IPS DF 19.7 (cell line): ENCODE data around the gene IFRD1.
"Not testable (repeated sequence)": the region's sequence is repeated elsewhere in the genome, so short reads cannot be mapped to it uniquely, and the experiment has no call there.

Source experiments
- DNase-seq: peaks from one replicate; pipeline ENCODE4 v3.0.0-alpha.2; 2013; ENCODE audit warnings: low read depth, low spot score

IFRD1 gene

GRCh38 chr7:112515989-112516388 is 65.7 kb downstream of the IFRD1 start:
- no peak for DNase-seq

GRCh38 chr7:112516418-112516817 is 66.2 kb downstream of the IFRD1 start:
- not testable (repeated sequence) for DNase-seq

DNA sequence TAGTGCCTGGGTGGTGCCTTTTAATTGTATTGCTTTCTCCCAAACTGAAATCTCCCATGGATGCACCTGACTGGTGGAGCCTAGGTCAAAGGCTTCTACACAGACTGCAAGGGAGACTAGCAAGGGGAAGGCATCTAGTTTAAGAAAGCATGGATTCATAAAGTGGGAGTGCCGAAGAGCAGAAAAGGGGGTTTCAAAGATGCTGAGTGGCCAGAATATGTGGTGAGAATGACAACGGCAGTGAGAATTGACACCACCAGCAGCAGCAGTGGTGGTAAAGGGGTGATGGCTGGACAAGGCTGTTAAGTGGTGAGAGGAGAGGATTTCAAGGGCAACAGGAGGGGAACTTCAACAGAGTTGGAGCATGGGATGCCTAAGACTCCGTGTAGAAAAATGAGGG is 67.2 kb downstream of the IFRD1 start:
- no peak for DNase-seq

GRCh38 chr7:112520787-112521186 is 70.5 kb downstream of the IFRD1 start:
- no peak for DNase-seq

DNA sequence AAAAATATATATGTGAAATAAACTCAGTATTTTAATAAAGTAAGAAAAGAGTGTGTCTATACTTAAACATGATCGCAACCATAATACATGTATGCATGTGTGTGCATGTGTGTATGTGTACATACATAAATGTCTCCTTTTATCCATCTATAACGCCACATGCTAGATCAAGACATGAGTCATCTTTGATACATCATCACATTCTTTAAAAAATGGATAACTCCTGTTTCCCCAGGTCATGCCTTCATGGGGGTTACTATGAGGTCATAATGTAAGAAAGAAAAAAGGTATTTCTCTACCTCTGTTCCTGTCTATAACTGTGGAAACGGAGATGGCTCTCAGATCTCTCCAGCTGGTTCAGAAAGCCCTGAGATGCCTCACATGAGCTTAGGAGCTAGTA is 71.7 kb downstream of the IFRD1 start:
- DNase-seq, result no peak

GRCh38 chr7:112523871-112524270 is 73.6 kb downstream of the IFRD1 start:
- no peak for DNase-seq
